Activated naive CD4-positive, alpha-beta T cell treated with anti-CD3 and anti-CD28 coated beads, Interleukin-2, amount 10 ng/mL, durations not matched to agents 5 hours and 36 hours (primary cell): ENCODE measurements around the gene TMEM192. TPM values are rescaled to one million over a fixed set of nuclear protein-coding genes. Genes with fewer than 3 reads are reported as not detected.

Experiments
- total RNA-seq, 2 experiments: library from RNA; stranded (reverse); gene quantifications; one replicate each; pipeline ENCODE4 v1.2.3, GENCODE V29; 2021

Gene TMEM192
- 1 to 10 TPM; 8.8 to 9.7 TPM for total RNA-seq

GRCh38 chr4:165112368-165113121 is at the start of gene TMEM192:
Gene TMEM192, minus strand, starts transcription at chr4:165112860. Its CDS starts 87 bp downstream, at chr4:165112773.

GRCh38 chr4:165053645-165054044 is 59.0 kb downstream of the TMEM192 start, which contains the start of gene TRIM75:
Gene TRIM75, plus strand, starts transcription at chr4:165053866. Its CDS starts 5,282 bp downstream, at chr4:165059148.

GRCh38 chr4:165031436-165032211 is 81.0 kb downstream of the TMEM192 start, which contains the start of gene TRIM60:
Gene TRIM60, plus strand, starts transcription at chr4:165031999. Its CDS starts 8,074 bp downstream, at chr4:165040073.

Other genes starting within 250 kb of the TMEM192 start
- not detected for gene APELA, start 235.7 kb downstream of the TMEM192 start, total RNA-seq
- 1 to 10 TPM; 1.2 to 1.9 TPM for gene TRIM61, start 135.2 kb downstream of the TMEM192 start, total RNA-seq
- gene TRIM60, start 80.9 kb downstream of the TMEM192 start, total RNA-seq, result not detected
- not detected for gene TRIM75, start 59.0 kb downstream of the TMEM192 start, total RNA-seq
- gene KLHL2, start 94.7 kb upstream of the TMEM192 start, total RNA-seq, result 10 to 100 TPM; 39.7 to 46.1 TPM
- 10 to 100 TPM; 76.6 to 76.7 TPM for gene MSMO1, start 214.8 kb upstream of the TMEM192 start, total RNA-seq